Lower leg skin (tissue), 3 donors: ENCODE measurements around the gene MAGEA8.

Source experiments
- POLR2A ChIP-seq, 2 donors: fragments of 450-650 bp; IDR thresholded peaks; one replicate each; pipeline ENCODE4 v1.6.1; 2016 to 2017; ENCODE audit warnings: antibody characterized with exemption in 2 of 2, mild to moderate bottlenecking in 1 of 2, moderate library complexity in 1 of 2
- TF ChIP-seq, protein P1 (sequence below), 3 donors: fragments of 450-650 bp; IDR thresholded peaks; one replicate each; pipeline ENCODE4 v1.5.1; 2016; ENCODE audit warnings: antibody characterized with exemption in 3 of 3, mild to moderate bottlenecking in 3 of 3, moderate library complexity in 2 of 3

GRCh38 chrX:149831473-149831872 lies 49.5 kb upstream of the MAGEA8 start:
- TF ChIP-seq, protein P1, sequence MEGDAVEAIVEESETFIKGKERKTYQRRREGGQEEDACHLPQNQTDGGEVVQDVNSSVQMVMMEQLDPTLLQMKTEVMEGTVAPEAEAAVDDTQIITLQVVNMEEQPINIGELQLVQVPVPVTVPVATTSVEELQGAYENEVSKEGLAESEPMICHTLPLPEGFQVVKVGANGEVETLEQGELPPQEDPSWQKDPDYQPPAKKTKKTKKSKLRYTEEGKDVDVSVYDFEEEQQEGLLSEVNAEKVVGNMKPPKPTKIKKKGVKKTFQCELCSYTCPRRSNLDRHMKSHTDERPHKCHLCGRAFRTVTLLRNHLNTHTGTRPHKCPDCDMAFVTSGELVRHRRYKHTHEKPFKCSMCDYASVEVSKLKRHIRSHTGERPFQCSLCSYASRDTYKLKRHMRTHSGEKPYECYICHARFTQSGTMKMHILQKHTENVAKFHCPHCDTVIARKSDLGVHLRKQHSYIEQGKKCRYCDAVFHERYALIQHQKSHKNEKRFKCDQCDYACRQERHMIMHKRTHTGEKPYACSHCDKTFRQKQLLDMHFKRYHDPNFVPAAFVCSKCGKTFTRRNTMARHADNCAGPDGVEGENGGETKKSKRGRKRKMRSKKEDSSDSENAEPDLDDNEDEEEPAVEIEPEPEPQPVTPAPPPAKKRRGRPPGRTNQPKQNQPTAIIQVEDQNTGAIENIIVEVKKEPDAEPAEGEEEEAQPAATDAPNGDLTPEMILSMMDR (IDR thresholded peaks at IDR 0.05): no peak
- no peak for TF ChIP-seq POLR2A (IDR thresholded peaks at IDR 0.05)
